ENCODE measurements around the gene CLIC1.

CLIC1 gene

DNA sequence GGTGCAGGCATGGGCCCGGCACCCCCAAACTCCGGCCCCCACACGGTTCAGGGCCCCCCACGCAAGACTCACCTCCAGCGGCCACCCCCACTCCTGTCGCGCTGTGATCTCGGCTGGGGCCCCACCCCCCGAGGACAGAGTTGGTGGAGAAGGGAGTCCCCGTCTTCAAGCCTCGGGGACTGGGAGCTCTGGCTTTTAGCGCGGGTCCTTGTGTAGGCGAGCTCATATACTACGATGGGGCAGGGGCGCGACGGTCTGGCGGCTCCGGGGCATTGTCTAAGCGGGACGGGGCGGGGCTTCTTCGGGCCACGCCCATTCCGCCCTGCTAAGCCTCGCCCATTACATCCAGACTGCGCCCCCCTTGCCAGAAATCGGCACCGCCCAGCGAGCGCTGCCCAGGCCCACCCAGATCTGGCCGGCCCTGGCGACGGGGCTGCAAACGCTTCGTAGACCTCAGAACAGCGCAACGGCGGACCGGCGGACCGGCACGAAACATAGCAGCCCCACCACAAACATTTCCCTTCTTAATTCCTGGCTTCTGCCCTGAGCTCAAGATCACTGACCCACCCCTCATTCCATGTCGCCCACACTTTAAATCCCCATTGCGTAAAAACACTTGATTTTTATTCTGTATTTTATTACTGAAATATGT lies 6.2 kb downstream of the CLIC1 start:
- H3K27ac ChIP-seq, result peak overlapping the region; percentile 99
- TF ChIP-seq, protein P1, sequence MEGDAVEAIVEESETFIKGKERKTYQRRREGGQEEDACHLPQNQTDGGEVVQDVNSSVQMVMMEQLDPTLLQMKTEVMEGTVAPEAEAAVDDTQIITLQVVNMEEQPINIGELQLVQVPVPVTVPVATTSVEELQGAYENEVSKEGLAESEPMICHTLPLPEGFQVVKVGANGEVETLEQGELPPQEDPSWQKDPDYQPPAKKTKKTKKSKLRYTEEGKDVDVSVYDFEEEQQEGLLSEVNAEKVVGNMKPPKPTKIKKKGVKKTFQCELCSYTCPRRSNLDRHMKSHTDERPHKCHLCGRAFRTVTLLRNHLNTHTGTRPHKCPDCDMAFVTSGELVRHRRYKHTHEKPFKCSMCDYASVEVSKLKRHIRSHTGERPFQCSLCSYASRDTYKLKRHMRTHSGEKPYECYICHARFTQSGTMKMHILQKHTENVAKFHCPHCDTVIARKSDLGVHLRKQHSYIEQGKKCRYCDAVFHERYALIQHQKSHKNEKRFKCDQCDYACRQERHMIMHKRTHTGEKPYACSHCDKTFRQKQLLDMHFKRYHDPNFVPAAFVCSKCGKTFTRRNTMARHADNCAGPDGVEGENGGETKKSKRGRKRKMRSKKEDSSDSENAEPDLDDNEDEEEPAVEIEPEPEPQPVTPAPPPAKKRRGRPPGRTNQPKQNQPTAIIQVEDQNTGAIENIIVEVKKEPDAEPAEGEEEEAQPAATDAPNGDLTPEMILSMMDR (IDR thresholded peaks at IDR 0.05), result no peak; the same call in 1 of the 2 replicates
- TF ChIP-seq ZFX (IDR thresholded peaks at IDR 0.05; ENCODE audit: borderline replicate concordance), result no peak

DNA sequence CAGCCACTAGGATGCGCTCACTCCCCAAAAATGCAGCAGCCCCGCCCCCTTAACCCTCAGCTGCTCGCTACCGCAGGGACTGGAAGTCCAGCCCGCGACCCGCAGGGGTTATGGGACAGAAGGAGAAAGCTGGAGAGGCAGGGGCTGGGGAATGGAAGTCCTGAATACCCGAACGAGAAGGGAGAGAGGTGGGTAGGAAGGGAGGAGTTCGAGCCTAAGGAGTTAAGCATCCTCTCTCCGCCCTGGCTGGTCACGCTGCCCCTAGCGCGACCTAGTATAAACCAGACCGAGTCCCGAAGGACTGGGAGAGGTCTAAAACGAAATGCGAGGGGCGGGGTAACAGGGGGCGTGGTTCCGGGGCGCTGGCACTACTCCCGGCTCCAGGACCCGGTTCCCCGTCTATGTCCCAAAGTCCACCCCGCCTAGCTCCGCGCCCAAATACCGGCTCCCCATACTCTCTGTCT lies 6.8 kb downstream of the CLIC1 start:
- peak overlapping the region; percentile 99 for H3K27ac ChIP-seq
- TF ChIP-seq, protein P1 (IDR thresholded peaks at IDR 0.05), result peak; percentile 44
- TF ChIP-seq ZFX (IDR thresholded peaks at IDR 0.05; ENCODE audit: borderline replicate concordance), result no peak

DNA sequence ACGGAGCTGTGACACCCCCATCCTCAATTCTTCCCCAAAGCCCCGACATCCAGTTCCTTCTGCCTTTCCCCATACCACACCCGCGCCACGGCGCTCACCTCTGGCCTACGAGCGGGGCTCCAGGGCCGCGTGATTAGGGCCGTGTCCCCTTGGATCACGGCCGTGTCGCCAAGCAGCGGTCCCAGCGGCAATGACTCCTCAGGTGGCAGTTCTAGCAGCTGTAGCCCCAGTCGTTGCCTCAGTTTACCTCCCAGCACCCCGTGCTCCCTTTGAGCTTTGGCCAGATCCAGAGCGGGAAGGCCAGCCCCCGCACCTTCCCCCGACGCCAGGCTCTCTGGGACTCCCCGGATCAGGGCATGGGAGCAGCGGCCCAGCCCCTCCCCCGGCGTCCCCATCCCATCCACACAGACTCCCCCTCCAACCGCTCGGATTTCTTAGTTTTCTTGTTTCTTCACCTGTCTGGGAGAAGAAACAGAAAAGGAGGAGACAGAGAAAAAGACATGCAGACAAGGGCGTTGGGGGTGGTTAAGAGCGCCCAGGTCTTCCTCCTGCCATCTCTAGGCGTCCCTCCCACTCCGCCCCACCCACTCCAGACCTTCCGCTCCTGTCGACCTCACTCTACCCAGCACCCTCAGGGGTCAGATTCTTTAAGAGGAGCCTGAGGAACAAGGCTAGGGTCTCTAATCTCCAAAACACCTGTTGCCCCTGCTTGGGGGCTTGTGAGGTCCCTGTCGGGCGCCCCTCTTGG lies 7.4 kb downstream of the CLIC1 start, which contains the start of gene DDAH2:
Gene DDAH2 (minus strand): TSS at position 533 of the 748 bp plus-strand sequence. CDS start 138 bp downstream, at position 395.
- no peak for TF ChIP-seq ZFX (IDR thresholded peaks at IDR 0.05; ENCODE audit: borderline replicate concordance)
- TF ChIP-seq, protein P1 (IDR thresholded peaks at IDR 0.05), result no peak
- peak within 1 kb of the TSS; percentile 99 for H3K27ac ChIP-seq

DNA sequence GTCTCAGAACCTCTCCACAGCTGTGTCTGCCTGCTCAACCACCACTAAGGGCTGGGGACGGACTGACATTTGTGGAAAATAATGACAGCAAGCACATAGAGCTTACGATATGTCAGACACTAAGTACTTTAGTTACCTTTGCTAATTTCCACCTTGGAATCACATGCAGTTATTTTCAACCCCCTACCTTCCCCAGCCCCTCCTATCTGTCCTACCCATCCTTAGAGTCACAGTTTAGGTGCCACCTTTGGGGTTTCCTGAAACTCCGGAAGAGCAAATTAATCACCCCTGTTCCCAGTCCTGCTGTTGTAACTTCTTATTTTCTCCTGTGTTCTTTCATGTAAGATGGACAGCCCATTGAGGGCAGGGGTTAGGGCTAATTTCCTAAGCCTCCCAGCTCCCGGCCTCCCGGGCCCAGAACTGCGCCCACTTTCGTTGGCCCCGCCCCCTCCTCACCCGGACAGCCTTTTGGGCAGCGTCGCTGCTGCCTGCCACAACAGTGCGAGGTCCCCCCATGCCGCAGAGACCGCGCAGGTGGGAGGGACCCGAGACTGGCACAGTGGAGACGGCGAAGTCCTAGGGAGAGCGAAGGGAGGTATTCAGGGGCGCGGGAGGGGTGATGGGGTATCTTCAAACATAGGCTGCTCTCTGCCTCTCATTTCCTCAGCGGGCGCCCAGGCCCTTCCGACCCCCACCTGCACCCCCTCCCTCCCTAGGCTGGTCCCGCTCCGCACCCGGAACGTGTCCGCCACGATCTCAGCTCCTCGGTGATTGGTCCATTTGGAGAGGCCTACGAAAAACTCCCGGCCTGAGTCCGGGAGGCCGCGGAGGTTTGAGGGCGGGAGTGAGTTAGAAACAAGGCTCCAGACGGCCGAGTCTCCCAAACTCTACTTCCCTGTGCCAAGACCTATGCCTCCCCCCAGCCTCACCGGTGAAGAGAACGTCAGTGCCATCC lies 8.3 kb downstream of the CLIC1 start:
- TF ChIP-seq, protein P1 (IDR thresholded peaks at IDR 0.05), result no peak
- no peak for TF ChIP-seq ZFX (IDR thresholded peaks at IDR 0.05; ENCODE audit: borderline replicate concordance)
- H3K27ac ChIP-seq, result peak overlapping the region; percentile 29; the same call in 1 of the 2 replicates

DNA sequence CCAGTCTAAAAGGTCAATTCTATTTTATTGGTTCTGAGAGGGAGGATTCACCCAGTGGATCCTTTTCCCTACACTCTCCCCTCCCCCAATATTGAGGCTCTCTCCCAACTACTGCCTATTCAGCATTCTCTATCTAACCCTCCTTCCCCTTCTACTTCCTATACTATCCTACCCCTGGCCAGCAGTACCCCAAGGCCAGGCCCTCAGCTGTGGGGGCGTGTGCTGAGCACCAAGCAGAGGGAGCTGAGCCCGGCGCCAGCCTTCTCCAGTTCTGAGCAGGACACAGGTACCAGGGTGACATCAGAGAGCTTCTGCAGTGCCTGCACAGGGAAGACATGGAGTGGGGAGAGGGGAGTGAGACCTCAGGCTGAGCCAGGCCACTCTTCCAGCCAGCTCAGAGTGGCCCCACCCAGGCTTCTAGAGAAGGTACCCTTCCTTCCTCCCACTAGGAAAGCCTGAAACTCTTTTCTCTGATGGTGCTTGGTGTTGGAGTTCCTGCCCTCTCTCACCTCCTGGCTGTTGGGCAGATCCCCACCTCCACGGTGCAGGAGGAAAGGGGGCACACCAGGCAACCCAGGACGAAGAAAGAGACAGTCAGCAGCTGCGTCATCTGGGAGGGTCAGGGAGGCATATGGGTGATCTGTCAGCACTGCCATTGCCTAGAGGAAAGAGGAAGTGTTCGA lies 9.2 kb downstream of the CLIC1 start:
- TF ChIP-seq, protein P1 (IDR thresholded peaks at IDR 0.05), result no peak
- no peak for TF ChIP-seq ZFX (IDR thresholded peaks at IDR 0.05; ENCODE audit: borderline replicate concordance)
- peak overlapping the region; percentile 29; the same call in 1 of the 2 replicates for H3K27ac ChIP-seq

DNA sequence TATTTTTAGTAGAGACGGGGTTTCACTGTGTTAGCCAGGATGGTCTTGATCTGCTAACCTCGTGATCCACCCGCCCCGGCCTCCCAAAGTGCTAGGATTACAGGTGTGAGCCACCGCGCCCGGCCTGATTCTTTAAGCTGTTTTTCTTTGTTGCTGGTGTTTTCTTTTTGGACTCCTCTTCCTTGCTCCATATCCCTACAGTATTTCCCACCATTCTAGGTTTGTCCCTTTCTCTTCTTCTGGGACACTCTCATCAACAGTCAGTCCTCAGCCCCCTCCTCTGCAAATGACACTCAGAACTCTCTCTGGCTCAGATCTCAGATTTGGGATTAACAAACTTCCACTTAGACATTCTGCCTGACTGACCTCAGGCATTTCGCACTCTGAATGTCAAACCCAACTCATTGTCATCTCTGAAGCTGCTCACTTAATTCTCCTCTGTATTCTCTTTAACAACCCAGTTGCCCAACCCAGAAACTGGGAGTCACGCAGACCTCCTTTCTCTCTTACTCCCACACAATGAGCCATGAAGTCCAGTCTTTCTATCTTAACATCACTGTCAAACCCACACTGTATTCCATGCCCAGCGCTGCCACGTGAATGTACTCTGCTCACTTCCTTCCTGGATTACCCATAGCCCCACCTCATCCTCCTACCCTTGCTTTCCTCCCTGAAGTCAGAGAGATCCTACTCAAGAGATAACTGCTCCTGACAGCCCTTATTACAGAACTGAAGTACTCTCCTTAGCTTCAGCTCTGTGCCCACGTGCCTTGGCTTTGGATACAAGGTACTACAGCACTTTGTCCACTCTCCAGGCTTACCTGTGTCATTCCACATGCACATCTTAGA lies 10.6 kb downstream of the CLIC1 start:
- no peak for TF ChIP-seq ZFX (IDR thresholded peaks at IDR 0.05; ENCODE audit: borderline replicate concordance)
- TF ChIP-seq, protein P1 (IDR thresholded peaks at IDR 0.05), result no peak

More for the DNA sequence above, 10.6 kb downstream of the CLIC1 start:
- peak overlapping the region; percentile 29 for H3K27ac ChIP-seq

All from 22Rv1 (cell line).